Colonic mucosa (tissue), 4 donors: ENCODE measurements around the gene DAPK2. TPM values are rescaled to one million over a fixed set of nuclear protein-coding genes. Genes with fewer than 3 reads are reported as not detected.

ENCODE experiments used
- DNase-seq: peaks from one replicate; pipeline ENCODE4 v3.0.0-alpha.2; 2020
- H3K27ac ChIP-seq: fragments of 200-600 bp; one replicate; pipeline ENCODE4 v1.8.0; 2021
- H3K27me3 ChIP-seq: fragments of 200-600 bp; one replicate; pipeline ENCODE4 v1.8.0; 2021
- H3K36me3 ChIP-seq: fragments of 200-600 bp; one replicate; pipeline ENCODE4 v1.8.0; 2021
- H3K4me1 ChIP-seq: fragments of 200-600 bp; one replicate; pipeline ENCODE4 v1.8.0; 2021; ENCODE audit warnings: mild to moderate bottlenecking
- H3K4me3 ChIP-seq: fragments of 200-600 bp; one replicate; pipeline ENCODE4 v1.8.0; 2021
- H3K9ac ChIP-seq, 2 donors: one replicate each; pipeline ENCODE4 v1.7.0; 2013; ENCODE audit warnings: control low read depth in 2 of 2, low read depth in 2 of 2, low read length in 2 of 2
- H3K9me3 ChIP-seq: fragments of 200-600 bp; one replicate; pipeline ENCODE4 v1.8.0; 2021
- CTCF ChIP-seq: fragments of 200-600 bp; IDR thresholded peaks from one replicate; pipeline ENCODE4 v1.8.0; 2022; ENCODE audit warnings: antibody characterized with exemption, mild to moderate bottlenecking
- intact Hi-C: fragments of 100-400 bp; cut with DNase I; formaldehyde crosslinking; loops from one replicate; pipeline ENCODE4 v1.14.1; 2022
- total RNA-seq, 2 donors: library from RNA; stranded (reverse); fragmentation: NEBNext Ultra II Directional in 1 of 2; extraction: Animal tissue kit (Norgen Biotek cat#: 25700) in 1 of 2; gene quantifications; one replicate each; pipeline ENCODE4 v1.2.1, GENCODE V29; 2021
- donor health status: healthy.
- donor health status: DM: no; HTN: no; CAD: no.
- donor health status: DM: no; HTN: no; CAD: no.

The DAPK2 gene
- total RNA-seq, 2 donors from 2014 or later = 23.7 to 26.5 TPM

GRCh38 chr15:64006642-64007041, 39.6 kb downstream of the DAPK2 start:
- Histone ChIP-seq H3K36me3 (no peaks in the 10 kb centered on the region), H3K27ac (peak overlapping the region; percentile 76), H3K4me1 (peaks cover 19% of the 10 kb centered on the region), H3K27me3 (no peaks in the 10 kb centered on the region), H3K4me3 (no peak overlapping the region), H3K9me3 (no peaks in the 10 kb centered on the region), H3K9ac (peak overlapping the region in 1 of 2 donors; percentile 36)
- intact Hi-C loops = no loop called here
- DNase-seq = peak; percentile 66
- no peak for TF ChIP-seq CTCF

DNA sequence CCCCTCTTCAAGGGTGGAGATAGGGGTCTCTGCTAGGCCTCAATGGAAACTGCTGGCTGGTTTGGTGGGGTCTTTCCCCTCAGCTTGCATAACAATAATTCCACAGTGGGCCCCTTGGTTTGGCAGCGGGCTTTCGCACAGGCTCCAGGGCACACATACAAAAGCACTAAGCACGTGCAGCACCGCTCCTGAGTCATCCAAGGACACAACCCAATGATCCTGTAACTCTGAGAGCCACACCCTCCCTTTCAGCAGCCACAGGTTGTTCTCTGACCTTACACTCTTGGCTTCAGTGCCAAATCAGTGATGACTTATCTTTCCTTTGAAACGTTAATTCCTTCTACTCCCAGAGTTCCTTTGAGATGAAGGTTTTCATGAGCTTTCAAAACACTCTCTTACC, 41.7 kb downstream of the DAPK2 start:
- TF ChIP-seq CTCF = no peak
- H3K27ac ChIP-seq = peak overlapping the region; percentile 76
- H3K9ac ChIP-seq = peak overlapping the region in 1 of 2 donors; percentile 0
- H3K4me1 ChIP-seq = peaks cover 19% of the 10 kb centered on the region
- no peak overlapping the region for H3K4me3 ChIP-seq
- no peaks in the 10 kb centered on the region for H3K27me3 ChIP-seq
- H3K36me3 ChIP-seq = no peaks in the 10 kb centered on the region
- intact Hi-C loops = no loop called here
- DNase-seq = peak; percentile 86
- H3K9me3 ChIP-seq = no peaks in the 10 kb centered on the region

GRCh38 chr15:64004056-64004455, 42.2 kb downstream of the DAPK2 start:
- TF ChIP-seq CTCF = no peak
- Histone ChIP-seq H3K9ac (no peak overlapping the region), H3K9me3 (no peaks in the 10 kb centered on the region), H3K27me3 (no peaks in the 10 kb centered on the region), H3K4me1 (peaks cover 14% of the 10 kb centered on the region), H3K4me3 (no peak overlapping the region), H3K27ac (peak overlapping the region; percentile 76), H3K36me3 (no peaks in the 10 kb centered on the region)
- no peak for DNase-seq
- intact Hi-C loops = no loop called here

GRCh38 chr15:64003182-64003581, 43.1 kb downstream of the DAPK2 start:
- Histone ChIP-seq H3K4me3 (no peak overlapping the region), H3K4me1 (peaks cover 10% of the 10 kb centered on the region), H3K9ac (no peak overlapping the region), H3K27ac (no peak overlapping the region), H3K36me3 (no peaks in the 10 kb centered on the region), H3K9me3 (no peaks in the 10 kb centered on the region), H3K27me3 (no peaks in the 10 kb centered on the region)
- no peak for DNase-seq
- TF ChIP-seq CTCF = no peak
- intact Hi-C loops = no loop called here

GRCh38 chr15:64001148-64001547, 45.1 kb downstream of the DAPK2 start:
- Histone ChIP-seq H3K4me3 (no peak overlapping the region), H3K27me3 (no peaks in the 10 kb centered on the region), H3K9me3 (no peaks in the 10 kb centered on the region), H3K36me3 (no peaks in the 10 kb centered on the region), H3K27ac (no peak overlapping the region), H3K9ac (no peak overlapping the region), H3K4me1 (peaks cover 5% of the 10 kb centered on the region)
- no peak for DNase-seq
- intact Hi-C loops = no loop called here
- TF ChIP-seq CTCF = no peak
